ENCODE data around the gene KIR2DL4.
"Not testable (repeated sequence)": the region's sequence is repeated elsewhere in the genome, so short reads cannot be mapped to it uniquely, and the experiment has no call there.

KIR2DL4 gene

DNA sequence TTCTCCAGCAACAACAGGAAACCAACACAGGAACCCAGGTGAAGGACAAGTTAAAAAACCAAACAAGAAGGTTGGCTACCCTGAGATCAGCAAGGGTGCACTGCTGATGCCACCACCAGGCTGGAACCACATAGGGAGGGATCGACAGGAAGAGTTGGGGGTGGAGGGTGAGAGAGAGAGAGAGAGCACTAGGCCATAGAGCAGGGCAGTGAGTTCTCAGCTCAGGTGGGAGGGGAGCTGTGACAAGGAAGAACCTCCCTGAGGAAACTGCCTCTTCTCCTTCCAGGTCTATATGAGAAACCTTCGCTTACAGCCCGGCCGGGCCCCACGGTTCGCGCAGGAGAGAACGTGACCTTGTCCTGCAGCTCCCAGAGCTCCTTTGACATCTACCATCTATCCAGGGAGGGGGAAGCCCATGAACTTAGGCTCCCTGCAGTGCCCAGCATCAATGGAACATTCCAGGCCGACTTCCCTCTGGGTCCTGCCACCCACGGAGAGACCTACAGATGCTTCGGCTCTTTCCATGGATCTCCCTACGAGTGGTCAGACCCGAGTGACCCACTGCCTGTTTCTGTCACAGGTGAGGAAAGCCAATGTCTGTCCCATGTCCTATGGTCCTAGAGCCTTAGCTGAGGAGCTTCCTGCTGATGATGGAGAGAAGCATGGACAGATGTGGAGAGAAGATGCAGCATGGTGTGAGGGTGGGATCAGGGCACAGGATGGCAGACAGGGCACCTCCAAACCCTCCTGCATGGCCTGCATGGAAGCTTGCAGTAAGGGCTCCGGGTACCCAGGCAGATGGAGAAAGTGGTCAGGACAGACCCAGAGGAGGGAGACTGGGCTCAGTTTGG lies 2.5 kb downstream of the KIR2DL4 start:
- DNase-seq, result no peak

DNA sequence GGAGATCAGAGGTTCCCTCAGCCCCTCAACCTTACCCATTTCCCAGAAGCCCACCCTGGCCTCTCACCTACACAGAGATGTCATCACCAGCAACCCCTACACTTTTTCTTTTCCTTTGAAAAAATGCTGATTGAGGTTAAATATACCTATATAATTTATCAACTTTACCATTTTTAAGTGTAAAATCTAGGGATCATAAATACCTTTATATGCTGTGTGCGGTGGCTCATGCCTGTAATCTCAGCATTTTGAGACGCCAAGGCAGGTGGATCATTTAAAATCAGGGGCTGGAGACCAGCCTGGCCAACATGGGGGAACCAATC lies 3.1 kb downstream of the KIR2DL4 start:
- DNase-seq, result no peak

DNA sequence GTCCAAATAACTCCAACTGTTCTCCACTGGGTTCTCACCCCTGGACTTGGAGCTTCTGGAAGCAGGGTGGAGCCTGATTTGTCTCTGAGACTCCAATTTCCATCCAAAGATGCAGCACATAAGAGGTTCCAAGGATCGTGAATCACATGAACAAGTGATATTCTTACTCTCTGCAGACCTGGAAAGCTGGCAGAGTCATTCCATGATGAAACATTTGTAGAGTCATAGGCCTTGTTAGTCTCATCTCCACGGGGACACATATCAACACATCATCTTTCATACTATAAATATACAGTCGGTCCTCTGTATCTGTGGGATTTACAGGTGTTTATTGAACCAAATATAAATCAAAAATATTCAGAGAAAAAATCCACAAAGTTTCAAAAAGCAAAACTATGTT lies 11.2 kb downstream of the KIR2DL4 start:
- not testable (repeated sequence) for DNase-seq

GRCh38 chr19:54816251-54816650 lies 12.8 kb downstream of the KIR2DL4 start, which contains the start of gene KIR3DL1:
TSS of gene KIR3DL1 (plus strand) at chr19:54816468.
- DNase-seq, result not testable (repeated sequence)

DNA sequence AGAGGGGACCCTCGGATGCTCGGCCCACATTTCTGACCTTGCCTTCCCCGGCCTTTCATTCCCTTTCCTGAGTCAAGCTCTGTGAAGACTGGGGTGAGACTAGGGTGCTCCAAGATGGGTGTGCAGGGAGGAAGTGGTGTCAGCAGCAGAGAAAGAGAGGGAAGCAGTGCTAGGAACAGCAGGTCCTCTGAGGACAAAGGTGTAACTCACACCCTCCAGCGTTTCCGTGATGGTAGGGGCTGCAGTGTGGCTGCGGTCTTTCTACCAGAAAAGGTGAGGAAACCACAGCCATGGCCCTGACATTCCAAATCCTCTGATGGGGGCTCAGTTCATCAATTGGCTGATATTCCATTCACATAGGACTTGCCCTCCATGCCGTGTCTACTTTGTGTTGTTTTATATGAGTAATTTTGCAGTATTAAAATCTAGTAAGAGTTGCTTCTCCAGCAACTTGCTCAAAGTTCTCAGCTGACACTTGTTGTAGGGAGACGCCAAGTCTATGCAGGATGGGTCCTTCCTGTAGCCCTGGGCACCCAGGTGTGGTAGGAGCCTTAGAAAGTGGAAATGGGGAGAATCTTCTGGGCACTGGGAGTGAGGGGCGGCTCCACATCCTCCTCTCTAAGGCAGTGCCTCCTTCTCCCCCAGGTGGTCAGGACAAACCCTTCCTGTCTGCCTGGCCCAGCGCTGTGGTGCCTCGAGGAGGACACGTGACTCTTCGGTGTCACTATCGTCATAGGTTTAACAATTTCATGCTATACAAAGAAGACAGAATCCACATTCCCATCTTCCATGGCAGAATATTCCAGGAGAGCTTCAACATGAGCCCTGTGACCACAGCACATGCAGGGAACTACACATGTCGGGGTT lies 14.5 kb downstream of the KIR2DL4 start:
- DNase-seq, result no peak

- DNase-seq, result not testable (repeated sequence)
Measured at GRCh38 chr19:54824416-54824815, 21.0 kb downstream of the KIR2DL4 start.

GRCh38 chr19:54825326-54825725 lies 21.9 kb downstream of the KIR2DL4 start:
- not testable (repeated sequence) for DNase-seq

DNA sequence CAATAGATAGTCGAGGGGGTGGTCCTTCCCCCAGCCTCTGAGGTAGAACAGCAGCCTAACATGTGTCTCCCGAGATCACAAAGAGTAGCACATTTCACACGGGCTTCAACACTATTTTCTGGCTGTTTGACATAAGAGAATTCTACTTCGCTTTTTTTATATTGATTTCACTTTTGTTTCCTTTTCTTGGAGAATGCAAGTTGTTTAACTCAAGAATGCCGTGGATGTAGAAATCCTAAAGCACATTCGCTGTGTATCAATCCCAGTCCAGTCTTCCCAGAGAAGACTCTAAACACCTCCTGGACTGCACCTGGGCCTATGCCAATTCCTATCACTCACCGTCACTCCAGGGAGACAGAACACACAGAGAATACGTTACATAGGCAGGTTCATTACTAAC lies 24.7 kb downstream of the KIR2DL4 start:
- DNase-seq, result not testable (repeated sequence)

DNA sequence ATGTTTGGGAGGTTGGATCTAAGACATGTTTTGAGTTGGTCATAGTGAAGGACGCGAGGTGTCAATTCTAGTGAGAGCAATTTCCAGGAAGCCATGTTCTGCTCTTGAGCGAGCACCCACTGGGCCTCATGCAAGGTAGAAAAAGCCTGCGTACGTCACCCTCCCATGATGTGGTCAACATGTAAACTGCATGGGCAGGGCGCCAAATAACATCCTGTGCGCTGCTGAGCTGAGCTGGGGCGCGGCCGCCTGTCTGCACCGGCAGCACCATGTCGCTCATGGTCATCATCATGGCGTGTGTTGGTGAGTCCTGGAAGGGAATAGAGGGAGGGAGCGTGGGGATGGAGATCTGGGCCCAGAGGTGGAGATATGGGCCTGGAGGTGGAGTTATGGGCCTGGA lies 29.1 kb downstream of the KIR2DL4 start, which contains the start of gene KIR2DS4:
Gene KIR2DS4, plus strand, starts transcription at position 181 of the 400 bp plus-strand sequence.
- DNase-seq, result not testable (repeated sequence)

GRCh38 chr19:54835126-54835525 lies 31.7 kb downstream of the KIR2DL4 start:
- DNase-seq, result not testable (repeated sequence)

DNA sequence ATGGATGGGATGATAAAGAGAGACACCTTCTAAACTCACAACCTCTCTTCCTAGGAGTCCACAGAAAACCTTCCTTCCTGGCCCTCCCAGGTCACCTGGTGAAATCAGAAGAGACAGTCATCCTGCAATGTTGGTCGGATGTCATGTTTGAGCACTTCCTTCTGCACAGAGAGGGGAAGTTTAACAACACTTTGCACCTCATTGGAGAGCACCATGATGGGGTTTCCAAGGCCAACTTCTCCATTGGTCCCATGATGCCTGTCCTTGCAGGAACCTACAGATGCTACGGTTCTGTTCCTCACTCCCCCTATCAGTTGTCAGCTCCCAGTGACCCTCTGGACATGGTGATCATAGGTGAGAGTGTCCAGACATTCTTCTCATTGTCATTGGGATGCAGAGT lies 34.1 kb downstream of the KIR2DL4 start:
- DNase-seq, result not testable (repeated sequence)

DNA sequence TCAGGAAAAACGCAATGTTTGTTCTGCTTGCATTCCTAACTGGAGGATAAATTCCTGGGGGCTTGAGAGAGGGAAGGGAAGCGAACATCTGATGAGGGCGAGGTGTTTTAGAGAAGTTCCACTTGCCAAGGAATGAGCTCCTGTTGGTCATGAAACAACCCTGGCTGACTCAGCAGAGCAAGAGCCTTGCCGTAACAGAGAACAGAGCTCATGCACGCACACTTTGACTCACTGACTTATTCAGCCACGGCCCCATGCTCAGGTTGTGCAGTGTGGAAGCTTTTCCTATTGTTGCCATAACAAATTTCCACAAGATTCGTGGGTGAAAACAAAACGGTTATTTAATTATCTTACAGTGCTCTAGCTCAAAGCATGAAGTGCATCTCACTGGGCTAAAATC lies 39.8 kb downstream of the KIR2DL4 start:
- DNase-seq, result not testable (repeated sequence)

- not testable (repeated sequence) for DNase-seq
Measured at GRCh38 chr19:54850061-54850640, 46.7 kb downstream of the KIR2DL4 start, which contains the start of gene KIR3DL2. TSS of gene KIR3DL2 (plus strand) at chr19:54850443. CDS start at chr19:54850476, 33 bp downstream.

DNA sequence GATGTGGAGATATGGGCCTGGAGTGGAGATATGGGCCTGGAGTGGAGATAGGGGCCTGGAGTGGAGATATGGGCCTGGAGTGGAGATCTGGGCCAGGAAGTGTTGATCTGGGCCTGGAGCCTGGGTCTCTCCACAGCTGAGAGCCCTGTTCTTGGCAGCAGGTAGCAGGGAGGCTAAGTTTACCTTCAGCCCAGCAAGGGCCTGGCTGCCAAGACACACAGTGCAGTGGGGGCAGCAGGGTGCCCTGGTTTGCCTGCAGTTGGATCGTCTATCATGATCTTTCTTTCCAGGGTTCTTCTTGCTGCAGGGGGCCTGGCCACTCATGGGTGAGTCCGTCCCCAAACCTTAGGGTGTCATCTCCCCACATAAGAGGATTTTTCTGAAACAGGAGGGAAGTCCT lies 47.5 kb downstream of the KIR2DL4 start:
- DNase-seq, result no peak

DNA sequence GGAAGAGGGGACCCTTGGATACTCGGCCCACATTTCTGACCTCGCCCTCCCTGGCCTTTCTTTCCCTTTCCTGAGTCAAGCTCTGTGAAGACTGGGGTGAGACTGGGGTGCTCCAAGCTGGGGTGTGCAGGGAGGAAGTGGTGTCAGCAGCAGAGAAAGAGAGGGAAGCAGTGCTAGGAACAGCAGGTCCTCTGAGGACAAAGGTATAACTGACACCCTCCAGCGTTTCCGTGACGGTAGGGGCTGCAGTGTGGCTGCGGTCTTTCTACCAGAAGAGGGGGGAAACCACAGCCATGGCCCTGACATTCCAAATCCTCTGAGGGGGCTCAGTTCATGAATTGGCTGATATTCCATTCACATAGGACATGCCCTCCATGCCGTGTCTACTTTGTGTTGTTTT lies 47.9 kb downstream of the KIR2DL4 start:
- DNase-seq, result no peak

GRCh38 chr19:54855241-54855640 lies 51.8 kb downstream of the KIR2DL4 start:
- not testable (repeated sequence) for DNase-seq

DNA sequence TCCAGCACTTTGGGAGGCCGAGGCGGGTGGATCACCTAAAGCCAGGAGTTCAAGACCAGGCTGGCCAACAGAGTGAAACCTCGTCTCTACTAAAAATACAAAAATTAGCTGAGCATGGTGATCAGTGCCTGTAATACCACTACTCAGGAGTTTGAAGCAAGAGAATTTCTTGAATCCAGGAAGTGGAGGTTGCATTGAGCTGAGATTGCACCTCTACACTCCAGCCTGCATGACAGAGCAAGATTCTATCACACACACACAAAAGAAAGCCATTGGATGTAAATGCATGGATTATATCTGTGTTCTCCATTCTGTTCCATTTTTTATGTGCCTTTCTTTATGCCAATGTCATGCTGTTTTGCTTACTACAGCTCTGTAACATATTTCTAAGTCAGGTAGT lies 55.1 kb downstream of the KIR2DL4 start:
- not testable (repeated sequence) for DNase-seq

DNA sequence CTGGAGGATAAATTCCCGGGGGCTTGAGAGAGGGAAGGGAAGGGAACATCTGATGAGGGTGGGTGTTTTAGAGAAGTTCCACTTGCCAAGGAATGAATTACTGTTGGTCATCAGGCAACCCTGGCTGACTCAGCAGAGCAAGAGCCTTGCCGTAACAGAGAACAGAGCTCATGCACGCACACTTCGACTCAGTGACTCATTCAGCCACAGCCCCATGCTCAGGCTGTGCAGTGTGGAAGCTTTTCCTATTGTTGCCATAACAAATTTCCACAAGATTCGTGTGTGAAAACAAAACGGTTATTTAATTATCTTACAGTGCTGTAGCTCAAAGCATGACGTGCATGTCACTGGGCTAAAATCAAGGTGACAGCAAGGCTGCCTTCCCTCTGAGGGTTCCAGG lies 56.0 kb downstream of the KIR2DL4 start:
- DNase-seq, result not testable (repeated sequence)

DNA sequence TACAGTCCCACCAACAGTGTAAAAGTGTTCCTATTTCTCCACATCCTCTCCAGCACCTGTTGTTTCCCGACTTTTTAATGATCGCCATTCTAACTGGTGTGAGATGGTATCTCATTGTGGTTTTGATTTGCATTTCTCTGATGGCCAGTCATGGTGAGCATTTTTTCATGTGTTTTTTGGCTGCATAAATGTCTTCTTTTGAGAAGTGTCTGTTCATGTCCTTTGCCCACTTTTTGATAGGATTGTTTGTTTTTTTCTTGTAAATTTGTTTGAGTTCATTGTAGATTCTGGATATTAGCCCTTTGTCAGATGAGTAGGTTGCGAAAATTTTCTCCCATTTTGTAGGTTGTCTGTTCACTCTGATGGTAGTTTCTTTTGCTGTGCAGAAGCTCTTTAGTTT lies 60.0 kb downstream of the KIR2DL4 start:
- DNase-seq, result not testable (repeated sequence)

All from activated CD4-positive, alpha-beta T cell treated with anti-CD3 and anti-CD28 coated beads, Interleukin-2, amount 50 U/mL, for 1 hour (primary cell).